HepG2 (cell line): ENCODE measurements around the gene SPOP. TPM values are rescaled to one million over a fixed set of nuclear protein-coding genes. Genes with fewer than 3 reads are reported as not detected.

Experiments used
- ARNT ChIP-seq: fragments of 450-650 bp; IDR thresholded peaks from 2 replicates; pipeline ENCODE4 v1.6.1; 2017
- ATF1 ChIP-seq: IDR thresholded peaks from 2 replicates; pipeline ENCODE4 v1.6.1; 2016; ENCODE audit warnings: mild to moderate bottlenecking, control low read depth
- DNMT1 ChIP-seq: sonication (generic); formaldehyde crosslinking; IDR thresholded peaks from 2 replicates; pipeline ENCODE4 v1.5.1; 2020; ENCODE audit warnings: mild to moderate bottlenecking, missing genetic modification reagents
- HMGXB3 ChIP-seq: sonication (generic); formaldehyde crosslinking; IDR thresholded peaks from 2 replicates; pipeline ENCODE4 v1.4.0; 2020; ENCODE audit warnings: missing genetic modification reagents, borderline replicate concordance
- HNRNPL ChIP-seq: fragments of 200-400 bp; formaldehyde crosslinking; IDR thresholded peaks from 2 replicates; pipeline ENCODE4 v1.6.1; 2017; ENCODE audit warnings: mild to moderate bottlenecking, low read depth, low read length
- MYC ChIP-seq: sonication (generic); formaldehyde crosslinking; IDR thresholded peaks from 2 replicates; pipeline ENCODE4 v1.9.0; 2021; ENCODE audit warnings: missing genetic modification reagents, borderline replicate concordance
- PHF20 ChIP-seq: sonication (generic); formaldehyde crosslinking; IDR thresholded peaks from 2 replicates; pipeline ENCODE4 v1.5.0; 2020; ENCODE audit warnings: mild to moderate bottlenecking, missing genetic modification reagents
- PLSCR1 ChIP-seq: sonication (generic); formaldehyde crosslinking; IDR thresholded peaks from 2 replicates; pipeline ENCODE4 v1.5.0; 2020; ENCODE audit warnings: missing genetic modification reagents, mild to moderate bottlenecking, borderline replicate concordance
- RARA ChIP-seq: IDR thresholded peaks from 2 replicates; pipeline ENCODE4 v1.6.1; 2016; ENCODE audit warnings: missing genetic modification reagents, missing compliant biosample characterization
- SCMH1 ChIP-seq: sonication (generic); formaldehyde crosslinking; IDR thresholded peaks from 2 replicates; pipeline ENCODE4 v1.9.0; 2021; ENCODE audit warnings: missing genetic modification reagents, mild to moderate bottlenecking, borderline replicate concordance
- TEAD2 ChIP-seq: sonication (generic); formaldehyde crosslinking; IDR thresholded peaks from 2 replicates; pipeline ENCODE4 v1.9.0; 2021; ENCODE audit warnings: missing genetic modification reagents
- THAP8 ChIP-seq: sonication (generic); formaldehyde crosslinking; IDR thresholded peaks from 2 replicates; pipeline ENCODE4 v1.5.1; 2020; ENCODE audit warnings: missing genetic modification reagents, mild to moderate bottlenecking, borderline replicate concordance
- ZBTB25 ChIP-seq: IDR thresholded peaks from 2 replicates; pipeline ENCODE4 v1.6.1; 2018; ENCODE audit warnings: missing genetic modification reagents
- ZBTB26 ChIP-seq: IDR thresholded peaks from 2 replicates; pipeline ENCODE4 v1.6.1; 2016; ENCODE audit warnings: missing compliant biosample characterization, missing genetic modification reagents, borderline replicate concordance
- ZBTB38 ChIP-seq: sonication (generic); formaldehyde crosslinking; IDR thresholded peaks from 2 replicates; pipeline ENCODE4 v1.5.1; 2020; ENCODE audit warnings: mild to moderate bottlenecking, missing genetic modification reagents
- ZBTB7A ChIP-seq: sonication (generic); formaldehyde crosslinking; IDR thresholded peaks from 2 replicates; pipeline ENCODE4 v1.8.0; 2022; ENCODE audit warnings: mild to moderate bottlenecking, missing genetic modification reagents
- ZNF333 ChIP-seq: sonication (generic); formaldehyde crosslinking; IDR thresholded peaks from 2 replicates; pipeline ENCODE4 v1.4.0; 2020; ENCODE audit warnings: mild to moderate bottlenecking, missing genetic modification reagents, borderline replicate concordance
- ZNF33B ChIP-seq: sonication (generic); formaldehyde crosslinking; IDR thresholded peaks from 2 replicates; pipeline ENCODE4 v1.5.1; 2020; ENCODE audit warnings: mild to moderate bottlenecking, missing genetic modification reagents
- ZNF670 ChIP-seq: sonication (generic); formaldehyde crosslinking; IDR thresholded peaks from 2 replicates; pipeline ENCODE4 v1.8.0; 2022; ENCODE audit warnings: mild to moderate bottlenecking, missing genetic modification reagents, borderline replicate concordance
- ZNF720 ChIP-seq: sonication (generic); formaldehyde crosslinking; IDR thresholded peaks from 2 replicates; pipeline ENCODE4 v1.4.0; 2020; ENCODE audit warnings: missing genetic modification reagents
- ZNF746 ChIP-seq: sonication (generic); formaldehyde crosslinking; IDR thresholded peaks from 2 replicates; pipeline ENCODE4 v1.8.0; 2022; ENCODE audit warnings: mild to moderate bottlenecking, missing genetic modification reagents
- polyA plus RNA-seq, 8 experiments: library from polyadenylated mRNA; depleted of rRNA in 3 of 8; stranded (reverse) in 7 of 8; unstranded in 1 of 8; fragments of >200 nt; fragmentation: Illumina TruSeq in 4 of 8; extraction: Trizol in 4 of 8; gene quantifications; 2 replicates each; pipeline versions ENCODE4 v1.2.1 to v1.2.3, GENCODE V29; 2011 to 2016; ENCODE audit warnings: low read depth in 4 of 8, missing spikeins in 1 of 8, mixed read lengths in 1 of 8; ENCODE audit not compliant: insufficient read depth in 1 of 8
- total RNA-seq, 5 experiments: library from RNA; depleted of rRNA; stranded (reverse); fragments of >200 nt; fragmentation: Illumina TruSeq; extraction: Trizol; gene quantifications; 2 replicates each; pipeline ENCODE4 v1.2.3, GENCODE V29; 2016; ENCODE audit warnings: low read depth in 1 of 5

Gene SPOP
- total and polyA plus RNA-seq, 2 of the 13 experiments (the other 11 are each of a cell fraction or from before 2014, with no cell fraction given), result 52.8 to 60.8 TPM

- TF ChIP-seq ZBTB26 (CRISPR knock-in tag), result peak; percentile 18; the same call in 1 of the 2 replicates
- TF ChIP-seq TEAD2 (CRISPR knock-in tag), result no peak
- TF ChIP-seq ATF1, result peak; percentile 100
- TF ChIP-seq ZNF670, result peak; percentile 23; the same call in 1 of the 2 replicates
- TF ChIP-seq DNMT1, result no peak
- peak; percentile 86; the same call in 1 of the 2 replicates for TF ChIP-seq ZBTB25 (CRISPR knock-in tag)
- no peak; the same call in 1 of the 2 replicates for TF ChIP-seq THAP8 (CRISPR knock-in tag)
- TF ChIP-seq PLSCR1, result no peak
- TF ChIP-seq ZBTB38 (CRISPR knock-in tag), result peak; percentile 67; the same call in 1 of the 2 replicates
- no peak for TF ChIP-seq SCMH1 (CRISPR knock-in tag)
- peak; percentile 63; the same call in 1 of the 2 replicates for TF ChIP-seq MYC (CRISPR knock-in tag)
- no peak for TF ChIP-seq ZNF720 (CRISPR knock-in tag)
- peak; percentile 64 for TF ChIP-seq ZNF333 (CRISPR knock-in tag)
- peak; percentile 40; the same call in 1 of the 2 replicates for TF ChIP-seq RARA (CRISPR knock-in tag)
- peak; percentile 60; the same call in 1 of the 2 replicates for TF ChIP-seq HNRNPL
- TF ChIP-seq ZBTB7A, result no peak
- no peak for TF ChIP-seq ARNT
- TF ChIP-seq HMGXB3 (CRISPR knock-in tag), result no peak
- peak; percentile 98 for TF ChIP-seq PHF20 (CRISPR knock-in tag)
- no peak for TF ChIP-seq ZNF33B (CRISPR knock-in tag)
- peak; percentile 53; the same call in 1 of the 2 replicates for TF ChIP-seq ZNF746 (CRISPR knock-in tag)
Observed at GRCh38 chr17:49707608-49708514, 30.0 kb upstream of the SPOP start, which contains the start of gene SLC35B1 (continued).
